T-helper 1 cell treated with Interleukin-12 subunit alpha and Interleukin-12 subunit beta and Interleukin-4 antibody, amounts not matched to agents 30 μg/mL and 1 μg/mL, for 36 hours (primary cell): ENCODE results near the gene PBX1.
"Not testable (repeated sequence)": the region's sequence is repeated elsewhere in the genome, so short reads cannot be mapped to it uniquely, and the experiment has no call there.

Experiments
- H3K27ac Mint-ChIP-seq: one replicate; pipeline ENCODE4 v1.8.0; 2021; ENCODE audit warnings: mild to moderate bottlenecking, mixed read lengths
- H3K27me3 Mint-ChIP-seq: one replicate; pipeline ENCODE4 v1.8.0; 2021; ENCODE audit warnings: low read depth, mixed read lengths
- H3K36me3 Mint-ChIP-seq: one replicate; pipeline ENCODE4 v1.8.0; 2021; ENCODE audit warnings: low read depth, mixed read lengths
- H3K4me1 Mint-ChIP-seq: one replicate; pipeline ENCODE4 v1.8.0; 2021; ENCODE audit warnings: low read depth, mixed read lengths
- H3K4me3 Mint-ChIP-seq: one replicate; pipeline ENCODE4 v1.8.0; 2021; ENCODE audit warnings: mild to moderate bottlenecking, moderate library complexity, mixed read lengths
- H3K9me3 Mint-ChIP-seq: one replicate; pipeline ENCODE4 v1.8.0; 2021; ENCODE audit warnings: mixed read lengths

The PBX1 gene

GRCh38 chr1:164644774-164645644, 86.0 kb downstream of the PBX1 start:
- Mint-ChIP-seq H3K4me1 (no peaks in the 10 kb centered on the region), H3K27ac (no peak overlapping the region), H3K4me3 (no peak overlapping the region), H3K36me3 (no peaks in the 10 kb centered on the region), H3K27me3 (no peaks in the 10 kb centered on the region), H3K9me3 (no peaks in the 10 kb centered on the region)

DNA sequence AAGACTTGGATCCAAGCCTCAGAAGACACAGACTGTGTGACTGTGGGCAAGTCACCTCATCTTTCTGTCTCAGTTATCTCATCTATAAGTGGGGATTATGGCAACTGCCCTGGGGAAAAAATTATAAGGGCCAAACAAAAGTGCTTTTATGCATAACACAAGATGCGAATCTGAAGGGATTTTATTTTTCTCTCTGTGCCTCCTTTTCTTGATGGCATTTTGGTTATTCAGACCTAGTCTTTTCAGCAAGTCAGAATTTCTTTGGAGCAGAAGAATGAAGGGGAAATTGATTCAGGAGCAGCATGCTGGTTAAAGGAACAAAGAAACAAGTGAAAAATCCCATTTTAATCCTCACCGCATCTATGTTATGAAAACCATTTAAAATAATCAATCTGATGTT, 86.9 kb downstream of the PBX1 start:
- H3K9me3 Mint-ChIP-seq, result no peaks in the 10 kb centered on the region
- no peak overlapping the region for H3K4me3 Mint-ChIP-seq
- H3K27me3 Mint-ChIP-seq, result no peaks in the 10 kb centered on the region
- H3K27ac Mint-ChIP-seq, result no peak overlapping the region
- H3K4me1 Mint-ChIP-seq, result no peaks in the 10 kb centered on the region
- no peaks in the 10 kb centered on the region for H3K36me3 Mint-ChIP-seq

DNA sequence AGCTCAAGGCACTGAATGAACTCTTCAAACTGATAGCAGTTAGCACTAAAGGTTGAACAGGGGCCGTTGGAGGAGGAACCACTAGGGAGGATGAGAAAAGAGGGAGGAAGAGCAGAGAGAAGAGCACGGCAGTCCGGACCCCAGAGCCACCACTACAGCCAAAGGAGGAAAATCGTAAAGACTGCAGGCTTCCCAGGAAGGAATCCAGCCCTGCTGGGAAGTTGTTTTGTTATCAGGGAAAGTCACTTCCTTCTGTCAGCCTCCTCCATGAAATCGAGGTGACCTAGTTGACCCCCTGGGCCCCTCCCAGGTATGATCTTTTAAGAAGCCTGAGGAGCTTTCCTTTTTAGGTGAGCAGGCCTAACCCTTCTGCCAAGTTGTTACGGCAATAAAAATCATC, 88.2 kb downstream of the PBX1 start:
- Mint-ChIP-seq H3K27ac (no peak overlapping the region), H3K9me3 (no peaks in the 10 kb centered on the region), H3K27me3 (no peaks in the 10 kb centered on the region), H3K4me3 (no peak overlapping the region), H3K4me1 (no peaks in the 10 kb centered on the region), H3K36me3 (no peaks in the 10 kb centered on the region)

GRCh38 chr1:164648636-164649035, 89.7 kb downstream of the PBX1 start:
- H3K27me3 Mint-ChIP-seq, result no peaks in the 10 kb centered on the region
- no peaks in the 10 kb centered on the region for H3K4me1 Mint-ChIP-seq
- H3K9me3 Mint-ChIP-seq, result no peaks in the 10 kb centered on the region
- H3K36me3 Mint-ChIP-seq, result no peaks in the 10 kb centered on the region
- H3K27ac Mint-ChIP-seq, result no peak overlapping the region
- H3K4me3 Mint-ChIP-seq, result no peak overlapping the region

DNA sequence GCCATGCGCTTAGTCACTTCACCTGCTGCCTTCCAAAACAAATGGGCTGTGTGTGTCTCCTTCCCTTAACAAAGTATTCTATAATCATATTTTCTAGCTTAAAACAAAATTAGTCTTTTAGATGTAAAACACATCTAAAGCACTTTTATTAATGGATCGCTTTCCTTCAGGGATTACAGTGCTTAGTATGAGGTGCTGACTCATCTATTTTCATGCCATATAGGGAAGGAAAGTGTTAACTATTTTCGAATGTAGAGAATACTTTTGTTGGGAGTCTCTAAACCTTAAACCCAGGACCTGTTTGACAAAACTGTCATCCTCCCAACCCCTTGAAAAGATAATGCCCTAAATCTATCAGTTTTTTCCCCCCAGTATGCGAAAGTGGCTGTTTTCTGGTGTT, 90.2 kb downstream of the PBX1 start:
- no peaks in the 10 kb centered on the region for H3K36me3 Mint-ChIP-seq
- H3K4me3 Mint-ChIP-seq, result no peak overlapping the region
- no peaks in the 10 kb centered on the region for H3K9me3 Mint-ChIP-seq
- no peak overlapping the region for H3K27ac Mint-ChIP-seq
- no peaks in the 10 kb centered on the region for H3K4me1 Mint-ChIP-seq
- no peaks in the 10 kb centered on the region for H3K27me3 Mint-ChIP-seq

DNA sequence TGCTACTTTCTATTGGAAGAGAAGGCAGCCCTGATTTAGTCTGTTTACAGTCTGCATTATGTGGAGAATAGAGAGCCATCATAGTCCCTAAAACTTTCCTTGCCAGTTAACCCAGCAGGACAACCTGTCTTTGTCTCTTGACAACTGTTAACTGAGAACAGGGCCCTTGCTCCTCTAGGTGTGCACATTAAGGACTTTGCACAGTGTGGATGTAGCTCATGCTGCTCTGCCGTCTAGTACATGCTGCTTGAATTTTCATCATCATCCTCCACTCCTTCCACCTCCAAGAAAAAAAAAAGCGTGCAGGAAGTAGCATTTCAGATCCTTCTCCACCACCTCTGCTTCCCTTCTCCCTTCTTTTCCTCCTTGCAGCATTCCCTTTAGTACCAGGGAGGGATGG, 91.5 kb downstream of the PBX1 start:
- Mint-ChIP-seq H3K27ac (peak overlapping the region; percentile 9), H3K27me3 (no peaks in the 10 kb centered on the region), H3K4me3 (no peak overlapping the region), H3K4me1 (no peaks in the 10 kb centered on the region), H3K9me3 (no peaks in the 10 kb centered on the region), H3K36me3 (no peaks in the 10 kb centered on the region)

DNA sequence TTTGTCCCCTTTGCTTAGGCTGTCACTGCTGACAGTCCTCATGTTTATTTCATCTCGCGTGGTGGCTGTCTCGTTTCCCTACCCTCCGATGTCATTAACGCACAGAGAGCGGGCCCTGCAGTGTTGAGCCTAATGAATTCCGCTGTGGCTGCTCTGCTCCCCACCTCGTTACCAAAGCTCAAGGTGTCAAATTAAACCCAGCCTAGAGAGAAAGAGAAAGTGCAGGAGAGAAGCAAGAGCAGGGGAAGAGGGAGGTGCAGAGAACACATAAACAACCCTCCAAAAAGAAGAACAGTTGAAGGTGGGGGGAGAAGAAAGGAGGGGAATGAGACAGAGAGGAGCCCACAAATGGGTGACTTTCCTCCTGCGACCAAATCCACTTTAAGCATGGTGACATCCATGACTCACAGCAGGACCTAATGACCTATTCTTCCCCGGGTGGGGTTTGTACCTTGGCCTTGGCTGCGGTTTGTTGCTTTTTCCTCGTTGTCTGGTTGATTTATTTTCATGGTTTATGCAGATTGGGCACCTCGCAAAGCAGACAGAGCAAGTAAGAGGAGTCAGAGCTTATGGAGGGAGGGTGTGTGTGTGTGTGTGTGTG, 92.5 kb downstream of the PBX1 start:
- no peaks in the 10 kb centered on the region for H3K4me1 Mint-ChIP-seq
- H3K27ac Mint-ChIP-seq, result no peak overlapping the region
- no peak overlapping the region for H3K4me3 Mint-ChIP-seq
- no peaks in the 10 kb centered on the region for H3K36me3 Mint-ChIP-seq
- no peaks in the 10 kb centered on the region for H3K9me3 Mint-ChIP-seq
- H3K27me3 Mint-ChIP-seq, result no peaks in the 10 kb centered on the region

GRCh38 chr1:164652969-164653368, 94.0 kb downstream of the PBX1 start:
- H3K4me1 Mint-ChIP-seq, H3K36me3 Mint-ChIP-seq, H3K27ac Mint-ChIP-seq, H3K9me3 Mint-ChIP-seq, H3K4me3 Mint-ChIP-seq, H3K27me3 Mint-ChIP-seq: not testable (repeated sequence)

GRCh38 chr1:164653705-164654104, 94.7 kb downstream of the PBX1 start:
- H3K4me3 Mint-ChIP-seq, result no peak overlapping the region
- no peaks in the 10 kb centered on the region for H3K9me3 Mint-ChIP-seq
- no peaks in the 10 kb centered on the region for H3K36me3 Mint-ChIP-seq
- H3K4me1 Mint-ChIP-seq, result no peaks in the 10 kb centered on the region
- H3K27me3 Mint-ChIP-seq, result no peaks in the 10 kb centered on the region
- no peak overlapping the region for H3K27ac Mint-ChIP-seq

GRCh38 chr1:164654200-164654599, 95.2 kb downstream of the PBX1 start:
- H3K27ac Mint-ChIP-seq, result no peak overlapping the region
- no peaks in the 10 kb centered on the region for H3K4me1 Mint-ChIP-seq
- H3K9me3 Mint-ChIP-seq, result no peaks in the 10 kb centered on the region
- H3K27me3 Mint-ChIP-seq, result no peaks in the 10 kb centered on the region
- no peaks in the 10 kb centered on the region for H3K36me3 Mint-ChIP-seq
- H3K4me3 Mint-ChIP-seq, result no peak overlapping the region

- Mint-ChIP-seq H3K27me3 (no peaks in the 10 kb centered on the region), H3K4me1 (peaks cover 7% of the 10 kb centered on the region), H3K9me3 (peaks cover 8% of the 10 kb centered on the region), H3K4me3 (no peak overlapping the region), H3K36me3 (no peaks in the 10 kb centered on the region), H3K27ac (no peak overlapping the region)
These were observed 99.9 kb downstream of the PBX1 start for GRCh38 chr1:164658864-164659263.

- peaks cover 7% of the 10 kb centered on the region for H3K4me1 Mint-ChIP-seq
- H3K27ac Mint-ChIP-seq, result no peak overlapping the region
- no peak overlapping the region for H3K4me3 Mint-ChIP-seq
- H3K27me3 Mint-ChIP-seq, result no peaks in the 10 kb centered on the region
- H3K36me3 Mint-ChIP-seq, result no peaks in the 10 kb centered on the region
- H3K9me3 Mint-ChIP-seq, result peaks cover 8% of the 10 kb centered on the region
These were observed 100.8 kb downstream of the PBX1 start for GRCh38 chr1:164659621-164660411.

GRCh38 chr1:164660412-164660772, 101.4 kb downstream of the PBX1 start:
- Mint-ChIP-seq H3K9me3 (peaks cover 8% of the 10 kb centered on the region), H3K4me3 (no peak overlapping the region), H3K36me3 (no peaks in the 10 kb centered on the region), H3K27ac (no peak overlapping the region), H3K4me1 (peaks cover 7% of the 10 kb centered on the region), H3K27me3 (no peaks in the 10 kb centered on the region)

- Mint-ChIP-seq H3K27ac (no peak overlapping the region), H3K9me3 (peaks cover 8% of the 10 kb centered on the region), H3K27me3 (no peaks in the 10 kb centered on the region), H3K36me3 (no peaks in the 10 kb centered on the region), H3K4me3 (no peak overlapping the region), H3K4me1 (peaks cover 7% of the 10 kb centered on the region)
These were observed 101.8 kb downstream of the PBX1 start for GRCh38 chr1:164660775-164661174.

DNA sequence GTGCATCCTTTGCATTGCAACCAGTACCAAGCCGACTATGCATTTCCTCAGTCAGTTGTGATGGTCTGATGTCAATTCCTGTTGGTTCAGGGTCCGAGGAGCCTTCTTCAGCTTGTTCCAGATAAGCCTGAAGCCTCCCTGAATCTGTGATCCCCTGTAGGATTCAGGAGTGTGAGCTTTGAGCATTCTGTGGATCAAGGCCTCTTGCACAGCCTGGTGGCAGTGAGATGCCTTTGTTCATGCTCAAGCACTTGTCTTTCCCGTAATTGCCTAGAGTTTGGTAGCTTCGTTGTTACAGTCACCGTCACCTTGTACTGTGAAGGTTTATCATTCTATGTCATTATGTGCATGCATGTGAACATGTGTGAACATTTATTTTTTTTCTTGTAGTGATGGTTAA, 103.5 kb downstream of the PBX1 start:
- Mint-ChIP-seq H3K4me1 (peaks cover 7% of the 10 kb centered on the region), H3K27me3 (no peaks in the 10 kb centered on the region), H3K4me3 (no peak overlapping the region), H3K27ac (no peak overlapping the region), H3K36me3 (no peaks in the 10 kb centered on the region), H3K9me3 (peaks cover 8% of the 10 kb centered on the region)
